HEK293 (cell line): Measurements from ENCODE around the gene CEP350.

Experiments used
- CTCF ChIA-PET: fragments of 350-600 bp; formaldehyde crosslinking; extraction: SDS; loops from one replicate; lab custom pipeline; 2021; ENCODE audit warnings: antibody characterized with exemption; lab: Yijun Ruan, JAX
- POLR2A ChIA-PET: fragments of 300-600 bp; formaldehyde crosslinking; extraction: SDS; loops from one replicate; lab custom pipeline; 2020; ENCODE audit warnings: antibody characterized with exemption, inconsistent platforms; lab: Yijun Ruan, JAX
- H3K27ac ChIP-seq: fragments of 200-500 bp; sonication (Bioruptor generic); 2 replicates; pipeline ENCODE4 v1.5.1; 2014; ENCODE audit warnings: low read depth, low read length, control low read depth, inconsistent platforms; ENCODE audit errors: extremely low read depth
- H3K36me3 ChIP-seq, 2 experiments: fragments of 200-500 bp in 1 of 2; sonication (Bioruptor generic) in 1 of 2; 1 replicate in 1 of 2; 2 replicates in 1 of 2; pipeline ENCODE4 v1.5.1; 2014 to 2017; ENCODE audit warnings: inconsistent platforms in 2 of 2, low read length in 2 of 2; ENCODE audit not compliant: control insufficient read depth in 2 of 2, insufficient read depth in 1 of 2
- H3K4me1 ChIP-seq: fragments of 200-500 bp; sonication (Bioruptor generic); 2 replicates; pipeline ENCODE4 v1.5.1; 2014; ENCODE audit warnings: mild to moderate bottlenecking, low read length, inconsistent platforms; ENCODE audit not compliant: control insufficient read depth, insufficient read depth
- H3K4me3 ChIP-seq: 2 replicates; pipeline ENCODE4 v1.5.1; 2011; ENCODE audit warnings: low read depth, mild to moderate bottlenecking, control low read depth, low read length, moderate library complexity
- H3K9me3 ChIP-seq: fragments of 200-500 bp; sonication (Bioruptor generic); 2 replicates; pipeline ENCODE4 v1.5.1; 2014; ENCODE audit warnings: low read depth, low read length, inconsistent platforms; ENCODE audit not compliant: control insufficient read depth, insufficient read depth
- ELK4 ChIP-seq: IDR thresholded peaks from 2 replicates; pipeline ENCODE4 v1.6.1; 2011; ENCODE audit warnings: mild to moderate bottlenecking, low read depth, low read length, borderline replicate concordance
- HOXC10 ChIP-seq: sonication (generic); formaldehyde crosslinking; IDR thresholded peaks from 2 replicates; pipeline ENCODE4 v1.8.1; 2023; ENCODE audit warnings: mild to moderate bottlenecking, missing genetic modification reagents
- KLF10 ChIP-seq: fragments of 450-650 bp; IDR thresholded peaks from 2 replicates; pipeline ENCODE4 v1.5.1; 2018; ENCODE audit warnings: missing biosample characterization, mild to moderate bottlenecking, missing genetic modification characterization
- MEIS1 ChIP-seq: sonication (generic); formaldehyde crosslinking; IDR thresholded peaks from 2 replicates; pipeline ENCODE4 v1.8.1; 2022; ENCODE audit warnings: missing genetic modification reagents, mild to moderate bottlenecking, borderline replicate concordance
- MYNN ChIP-seq: fragments of 450-650 bp; formaldehyde crosslinking; IDR thresholded peaks from 2 replicates; pipeline ENCODE4 v1.5.1; 2016; ENCODE audit warnings: missing biosample characterization, missing genetic modification characterization, borderline replicate concordance
- PBX3 ChIP-seq: sonication (generic); formaldehyde crosslinking; IDR thresholded peaks from 2 replicates; pipeline ENCODE4 v1.8.1; 2022; ENCODE audit warnings: mild to moderate bottlenecking, moderate library complexity, missing genetic modification reagents
- PRDM2 ChIP-seq: fragments of 450-650 bp; formaldehyde crosslinking; IDR thresholded peaks from 2 replicates; pipeline ENCODE4 v1.5.1; 2016; ENCODE audit warnings: missing biosample characterization, missing genetic modification characterization, borderline replicate concordance
- ZBTB21 ChIP-seq: fragments of 450-650 bp; formaldehyde crosslinking; IDR thresholded peaks from 2 replicates; pipeline ENCODE4 v1.5.1; 2017; ENCODE audit warnings: missing biosample characterization, missing genetic modification characterization
- ZFP3 ChIP-seq: fragments of 450-650 bp; formaldehyde crosslinking; IDR thresholded peaks from 2 replicates; pipeline ENCODE4 v1.5.1; 2016; ENCODE audit warnings: low read depth, missing biosample characterization, missing genetic modification characterization
- ZNF155 ChIP-seq: fragments of 450-650 bp; formaldehyde crosslinking; IDR thresholded peaks from 2 replicates; pipeline ENCODE4 v1.5.1; 2016; ENCODE audit warnings: missing biosample characterization, missing genetic modification characterization
- ZNF175 ChIP-seq: fragments of 450-650 bp; formaldehyde crosslinking; IDR thresholded peaks from 2 replicates; pipeline ENCODE4 v1.5.1; 2016; ENCODE audit warnings: missing biosample characterization, missing genetic modification characterization
- ZNF221 ChIP-seq: fragments of 450-650 bp; formaldehyde crosslinking; IDR thresholded peaks from 2 replicates; pipeline ENCODE4 v1.5.1; 2017; ENCODE audit warnings: missing biosample characterization, missing genetic modification characterization, borderline replicate concordance
- ZNF239 ChIP-seq: fragments of 450-650 bp; formaldehyde crosslinking; IDR thresholded peaks from 2 replicates; pipeline ENCODE4 v1.5.1; 2016; ENCODE audit warnings: missing biosample characterization, missing genetic modification characterization
- ZNF26 ChIP-seq: fragments of 450-650 bp; formaldehyde crosslinking; IDR thresholded peaks from 2 replicates; pipeline ENCODE4 v1.5.1; 2016; ENCODE audit warnings: missing biosample characterization, missing genetic modification characterization
- ZNF274 ChIP-seq, 2 experiments: fragments of 200-500 bp in 1 of 2; fragments of 450-650 bp in 1 of 2; sonication (Bioruptor generic) in 1 of 2; formaldehyde crosslinking in 1 of 2; IDR thresholded peaks; 2 replicates each; pipeline versions ENCODE4 v1.5.1 to v1.6.1; 2014 to 2016; ENCODE audit warnings: borderline replicate concordance in 1 of 2, inconsistent platforms in 1 of 2, low read length in 1 of 2, missing biosample characterization in 1 of 2, missing genetic modification characterization in 1 of 2
- ZNF324 ChIP-seq: fragments of 450-650 bp; formaldehyde crosslinking; IDR thresholded peaks from 2 replicates; pipeline ENCODE4 v1.5.1; 2016; ENCODE audit warnings: missing biosample characterization, missing genetic modification characterization
- ZNF404 ChIP-seq: fragments of 450-650 bp; formaldehyde crosslinking; IDR thresholded peaks from 2 replicates; pipeline ENCODE4 v1.5.1; 2017; ENCODE audit warnings: missing biosample characterization, missing genetic modification characterization
- ZNF423 ChIP-seq: fragments of 450-650 bp; formaldehyde crosslinking; IDR thresholded peaks from 2 replicates; pipeline ENCODE4 v1.5.1; 2016; ENCODE audit warnings: missing biosample characterization, missing genetic modification characterization
- ZNF426 ChIP-seq: fragments of 450-650 bp; formaldehyde crosslinking; IDR thresholded peaks from 2 replicates; pipeline ENCODE4 v1.5.1; 2017; ENCODE audit warnings: missing biosample characterization, missing genetic modification characterization, mild to moderate bottlenecking, inconsistent platforms, moderate library complexity
- ZNF544 ChIP-seq: fragments of 450-650 bp; formaldehyde crosslinking; IDR thresholded peaks from 2 replicates; pipeline ENCODE4 v1.5.0; 2017; ENCODE audit warnings: missing biosample characterization, missing genetic modification characterization
- ZNF548 ChIP-seq: fragments of 450-650 bp; formaldehyde crosslinking; IDR thresholded peaks from 2 replicates; pipeline ENCODE4 v1.5.1; 2016; ENCODE audit warnings: missing biosample characterization, missing genetic modification characterization
- ZNF558 ChIP-seq: fragments of 450-650 bp; formaldehyde crosslinking; IDR thresholded peaks from 2 replicates; pipeline ENCODE4 v1.5.1; 2016; ENCODE audit warnings: missing biosample characterization, missing genetic modification characterization
- ZNF585B ChIP-seq: fragments of 450-650 bp; formaldehyde crosslinking; IDR thresholded peaks from 2 replicates; pipeline ENCODE4 v1.5.1; 2016; ENCODE audit warnings: missing biosample characterization, missing genetic modification characterization
- ZNF621 ChIP-seq: fragments of 450-650 bp; formaldehyde crosslinking; IDR thresholded peaks from 2 replicates; pipeline ENCODE4 v1.5.1; 2017; ENCODE audit warnings: missing biosample characterization, missing genetic modification characterization
- ZNF639 ChIP-seq: fragments of 450-650 bp; formaldehyde crosslinking; IDR thresholded peaks from 2 replicates; pipeline ENCODE4 v1.5.1; 2016; ENCODE audit warnings: missing biosample characterization, missing genetic modification characterization
- ZNF747 ChIP-seq: fragments of 450-650 bp; formaldehyde crosslinking; IDR thresholded peaks from 2 replicates; pipeline ENCODE4 v1.5.1; 2016; ENCODE audit warnings: missing biosample characterization, missing genetic modification characterization

The CEP350 gene

GRCh38 chr1:179984101-179984500, 29.5 kb downstream of the CEP350 start:
- Histone ChIP-seq H3K4me1 (no peaks in the 10 kb centered on the region), H3K36me3 (peaks cover 0 to 4% of the 10 kb centered on the region in 2 experiments; a peak in 1 of 3 replicates), H3K9me3 (no peaks in the 10 kb centered on the region), H3K27ac (no peak overlapping the region), H3K4me3 (no peak overlapping the region)
- no peak for TF ChIP-seq ZNF404 (tag by site-specific recombination)
- no peak for TF ChIP-seq ZNF639
- no peak for TF ChIP-seq PBX3 (CRISPR knock-in tag)
- no peak for TF ChIP-seq ZFP3 (tag by site-specific recombination)
- no peak for TF ChIP-seq ZNF221
- TF ChIP-seq ZNF585B (tag by site-specific recombination): no peak
- TF ChIP-seq ZNF239 (tag by site-specific recombination): no peak
- TF ChIP-seq ZNF548 (tag by site-specific recombination): no peak
- TF ChIP-seq ZNF155 (tag by site-specific recombination): no peak
- TF ChIP-seq ZNF558 (tag by site-specific recombination): no peak
- no peak for TF ChIP-seq ZBTB21 (tag by site-specific recombination)
- TF ChIP-seq ZNF175 (tag by site-specific recombination): no peak
- no peak for TF ChIP-seq KLF10
- no peak for TF ChIP-seq ZNF747 (tag by site-specific recombination)
- no peak for TF ChIP-seq MEIS1 (CRISPR knock-in tag)
- no peak for TF ChIP-seq HOXC10 (CRISPR knock-in tag)
- no peak for TF ChIP-seq ZNF26 (tag by site-specific recombination)
- no peak for TF ChIP-seq ZNF621 (tag by site-specific recombination)
- no peak for TF ChIP-seq ZNF544 (tag by site-specific recombination)
- TF ChIP-seq ZNF423 (tag by site-specific recombination): no peak
- ChIA-PET POLR2A (no interaction called here), CTCF (interaction anchor here (1.1 kb wide), 1 partner anchor 116 kb away, joined by 3 read pairs; no protein-coding TSS in a partner anchor)

GRCh38 chr1:179984942-179985341, 30.3 kb downstream of the CEP350 start:
- no peaks in the 10 kb centered on the region for H3K4me1 ChIP-seq
- ChIA-PET POLR2A (no interaction called here), CTCF (interaction anchor here (1.1 kb wide), 1 partner anchor 117 kb away, joined by 3 read pairs; no protein-coding TSS in a partner anchor)
- no peak overlapping the region for H3K4me3 ChIP-seq
- no peaks in the 10 kb centered on the region for H3K9me3 ChIP-seq
- H3K27ac ChIP-seq: no peak overlapping the region
- peaks cover 3 to 4% of the 10 kb centered on the region in 2 experiments; a peak in 2 of 3 replicates for H3K36me3 ChIP-seq
- TF ChIP-seq MYNN (tag by site-specific recombination): no peak
- no peak for TF ChIP-seq ELK4
- no peak for TF ChIP-seq PRDM2 (tag by site-specific recombination)
- no peak for TF ChIP-seq ZNF426
- TF ChIP-seq ZNF274 (IDR thresholded peaks at IDR 0.05; ENCODE audit: low read length): no peak
- TF ChIP-seq ZNF274 (tag by site-specific recombination; IDR thresholded peaks at IDR 0.05; ENCODE audit: borderline replicate concordance): no peak
- no peak for TF ChIP-seq ZNF324 (tag by site-specific recombination)
